Body of pancreas (tissue), 4 donors: ENCODE measurements around the gene RALGAPA1. TPM values are rescaled to one million over a fixed set of nuclear protein-coding genes. Genes with fewer than 3 reads are reported as not detected.

Experiments used
- ATAC-seq: fragments of 150-250 bp; one replicate; pipeline ENCODE4 v1.9.1; 2016
- DNase-seq, 4 donors: peaks; one replicate each; pipeline ENCODE4 v3.0.0-alpha.2; 2019
- H3K27ac ChIP-seq, 4 donors: fragments of 200-600 bp; sonication (generic); 1 replicate in 3 of 4; 2 replicates in 1 of 4; pipeline versions ENCODE4 v1.5.1 to v1.6.1; 2016 to 2019; ENCODE audit warnings: mild to moderate bottlenecking in 1 of 4, mixed read lengths in 1 of 4, moderate library complexity in 1 of 4
- H3K27me3 ChIP-seq, 2 donors: fragments of 200-600 bp; sonication (generic); one replicate each; pipeline ENCODE4 v1.6.0; 2016; ENCODE audit warnings: mild to moderate bottlenecking in 1 of 2
- H3K36me3 ChIP-seq, 2 donors: fragments of 200-600 bp; sonication (generic); replicated peaks in 1 of 2; 2 replicates each; pipeline ENCODE4 v1.5.1; 2016; ENCODE audit warnings: low read depth in 2 of 2; ENCODE audit not compliant: insufficient read depth in 1 of 2
- H3K4me1 ChIP-seq: fragments of 200-600 bp; sonication (generic); one replicate; pipeline ENCODE4 v1.6.0; 2016
- H3K4me3 ChIP-seq, 2 donors: fragments of 200-600 bp; sonication (generic); 1 replicate in 1 of 2; 2 replicates in 1 of 2; pipeline ENCODE4 v1.5.1; 2016 to 2019
- H3K9me3 ChIP-seq, 3 donors: fragments of 200-600 bp; sonication (generic); 1 replicate in 2 of 3; 2 replicates in 1 of 3; pipeline ENCODE4 v1.5.1; 2016
- CTCF ChIP-seq, 7 experiments: fragments of 450-650 bp in 4 of 7; fragments of 200-600 bp in 3 of 7; sonication (generic) in 3 of 7; IDR thresholded peaks; one replicate each; pipeline ENCODE4 v1.5.1; 2016 to 2019; ENCODE audit warnings: antibody characterized with exemption in 7 of 7
- POLR2A ChIP-seq, 3 donors: fragments of 450-650 bp; IDR thresholded peaks; one replicate each; pipeline ENCODE4 v1.6.1; 2016; ENCODE audit warnings: antibody characterized with exemption in 3 of 3, mild to moderate bottlenecking in 2 of 3
- WGBS, 2 donors: methylation state at CpG; one replicate each; pipeline ENCODE4 v1.1.5; 2017; 5-methylcytosine and 5-hydroxymethylcytosine counted together
- intact Hi-C: fragments of 100-400 bp; cut with DNase I; formaldehyde crosslinking; loops from one replicate; pipeline ENCODE4 v1.15.1; 2023
- total RNA-seq, 2 donors: library from RNA; depleted of rRNA; stranded (reverse); fragments of >200 nt; gene quantifications; one replicate each; pipeline ENCODE4 v1.1.0, GENCODE V29; 2016

RALGAPA1 gene
- total RNA-seq, 2 donors from 2014 or later: 34.9 to 48.8 TPM

- intact Hi-C loops: no loop called here
- ATAC-seq (no peak), DNase-seq (no peak)
- Histone ChIP-seq H3K9me3 (no peaks in the 10 kb centered on the region), H3K27me3 (no peaks in the 10 kb centered on the region), H3K36me3 (no peaks in the 10 kb centered on the region), H3K4me1 (no peaks in the 10 kb centered on the region), H3K27ac (no peak overlapping the region), H3K4me3 (no peak overlapping the region)
- 90 to 92% methylated on average over 4 of the region's 4 CpGs for WGBS, 2 donors
- TF ChIP-seq CTCF (IDR thresholded peaks at IDR 0.05): no peak
- TF ChIP-seq POLR2A (IDR thresholded peaks at IDR 0.05): no peak
Observed at GRCh38 chr14:35549551-35549950, 259.5 kb downstream of the RALGAPA1 start.

- Histone ChIP-seq H3K4me1 (no peaks in the 10 kb centered on the region), H3K4me3 (no peak overlapping the region), H3K27ac (no peak overlapping the region), H3K36me3 (no peaks in the 10 kb centered on the region), H3K27me3 (no peaks in the 10 kb centered on the region), H3K9me3 (no peaks in the 10 kb centered on the region)
- intact Hi-C loops: no loop called here
- DNase-seq (no peak), ATAC-seq (no peak)
- WGBS, 2 donors: 92% methylated on average over 5 of the region's 5 CpGs
- no peak for TF ChIP-seq CTCF (IDR thresholded peaks at IDR 0.05)
- no peak for TF ChIP-seq POLR2A (IDR thresholded peaks at IDR 0.05)
Observed at GRCh38 chr14:35543006-35543405, 266.1 kb downstream of the RALGAPA1 start.

GRCh38 chr14:35539969-35540368 is 269.1 kb downstream of the RALGAPA1 start:
- Histone ChIP-seq H3K9me3 (no peaks in the 10 kb centered on the region), H3K36me3 (no peaks in the 10 kb centered on the region), H3K27me3 (peaks cover 0 to under 1% of the 10 kb centered on the region in 2 donors), H3K27ac (no peak overlapping the region), H3K4me1 (peaks cover 10% of the 10 kb centered on the region), H3K4me3 (no peak overlapping the region)
- intact Hi-C loops: no loop called here
- TF ChIP-seq POLR2A (IDR thresholded peaks at IDR 0.05): no peak
- no peak for TF ChIP-seq CTCF (IDR thresholded peaks at IDR 0.05)
- no peak for ATAC-seq
- 56 to 70% methylated on average over 2 of the region's 2 CpGs for WGBS, 2 donors
- no peak for DNase-seq

- intact Hi-C loops: no loop called here
- ATAC-seq (peak; percentile 10), DNase-seq (no peak)
- Histone ChIP-seq H3K27ac (no peak overlapping the region), H3K4me3 (no peak overlapping the region), H3K4me1 (peaks cover 31% of the 10 kb centered on the region), H3K27me3 (peaks cover 0 to 22% of the 10 kb centered on the region in 2 donors), H3K9me3 (no peaks in the 10 kb centered on the region), H3K36me3 (no peaks in the 10 kb centered on the region)
- TF ChIP-seq CTCF (IDR thresholded peaks at IDR 0.05): no peak
- no peak for TF ChIP-seq POLR2A (IDR thresholded peaks at IDR 0.05)
- 9 to 41% methylated on average over 5 to 37 of the region's 37 CpGs for WGBS, 2 donors
Observed at GRCh38 chr14:35535483-35536112, 273.5 kb downstream of the RALGAPA1 start.

- H3K27ac ChIP-seq: no peak overlapping the region
- TF ChIP-seq CTCF (IDR thresholded peaks at IDR 0.05): no peak
- no peak for TF ChIP-seq POLR2A (IDR thresholded peaks at IDR 0.05)
- H3K36me3 ChIP-seq: no peaks in the 10 kb centered on the region
- ATAC-seq: peak; percentile 88
- H3K4me3 ChIP-seq: no peak overlapping the region
- peaks cover 0 to 22% of the 10 kb centered on the region in 2 donors for H3K27me3 ChIP-seq
- intact Hi-C loops: no loop called here
- 3 to 9% methylated on average over 26 to 53 of the region's 55 CpGs for WGBS, 2 donors
- peaks cover 31% of the 10 kb centered on the region for H3K4me1 ChIP-seq
- DNase-seq: peak; percentile 61 to 73 (median 68)
- H3K9me3 ChIP-seq: no peaks in the 10 kb centered on the region
Observed at GRCh38 chr14:35534873-35535482, 274.1 kb downstream of the RALGAPA1 start.
